Measurements from ENCODE around the gene PFKM.

PFKM gene

GRCh38 chr12:48187916-48188695 is 68.9 kb downstream of the PFKM start:
- no peak for DNase-seq (ENCODE audit: low spot score)

GRCh38 chr12:48189331-48190125 is 70.4 kb downstream of the PFKM start:
- peak; percentile 67 for DNase-seq (ENCODE audit: low spot score)

GRCh38 chr12:48191096-48191495 is 71.9 kb downstream of the PFKM start:
- no peak for DNase-seq (ENCODE audit: low spot score)

GRCh38 chr12:48192861-48193260 is 73.7 kb downstream of the PFKM start:
- no peak for DNase-seq (ENCODE audit: low spot score)

- peak; percentile 21 for DNase-seq (ENCODE audit: low spot score)
Measured at GRCh38 chr12:48193623-48194022, 74.5 kb downstream of the PFKM start.

- DNase-seq (ENCODE audit: low spot score): no peak
Measured at GRCh38 chr12:48194799-48195201, 75.6 kb downstream of the PFKM start.

Data from kidney tubule cell (primary cell).